ENCODE measurements around the gene ADD1. TPM values are rescaled to one million over a fixed set of nuclear protein-coding genes. Genes with fewer than 3 reads are reported as not detected.

ADD1 gene
- polyA plus RNA-seq, 1 experiment: 149 TPM

- ChIA-PET CTCF (no interaction called here), POLR2A (no interaction called here)
- no peak for DNase-seq (ENCODE audit: low read depth, low spot score)
- Histone ChIP-seq H3K4me3 (ENCODE audit: low read depth, low read length) (no peak overlapping the region), H3K9me3 (ENCODE audit: control insufficient read depth, insufficient read depth, low read length) (no peaks in the 10 kb centered on the region), H3K27ac (ENCODE audit: low read depth, low read length) (no peak overlapping the region), H3K27me3 (ENCODE audit: control insufficient read depth, insufficient read depth, low read length) (no peaks in the 10 kb centered on the region)
- no peak for TF ChIP-seq CTCF (IDR thresholded peaks at IDR 0.05; ENCODE audit: low read depth, low read length)
Measured at GRCh38 chr4:2901186-2901585, 57.5 kb downstream of the ADD1 start.

- Histone ChIP-seq H3K9me3 (ENCODE audit: control insufficient read depth, insufficient read depth, low read length) (no peaks in the 10 kb centered on the region), H3K4me3 (ENCODE audit: low read depth, low read length) (no peak overlapping the region), H3K27ac (ENCODE audit: low read depth, low read length) (no peak overlapping the region), H3K27me3 (ENCODE audit: control insufficient read depth, insufficient read depth, low read length) (no peaks in the 10 kb centered on the region)
- no peak for DNase-seq (ENCODE audit: low read depth, low spot score)
- POLR2A ChIA-PET: no interaction called here
- no peak for TF ChIP-seq CTCF (IDR thresholded peaks at IDR 0.05; ENCODE audit: low read depth, low read length)
- CTCF ChIA-PET: no interaction called here
Measured at GRCh38 chr4:2902126-2902525, 58.5 kb downstream of the ADD1 start.

- TF ChIP-seq CTCF (IDR thresholded peaks at IDR 0.05; ENCODE audit: low read depth, low read length): no peak
- Histone ChIP-seq H3K27ac (ENCODE audit: low read depth, low read length) (no peak overlapping the region), H3K9me3 (ENCODE audit: control insufficient read depth, insufficient read depth, low read length) (no peaks in the 10 kb centered on the region), H3K27me3 (ENCODE audit: control insufficient read depth, insufficient read depth, low read length) (no peaks in the 10 kb centered on the region), H3K4me3 (ENCODE audit: low read depth, low read length) (no peak overlapping the region)
- ChIA-PET POLR2A (no interaction called here), CTCF (no interaction called here)
- no peak for DNase-seq (ENCODE audit: low read depth, low spot score)
Measured at GRCh38 chr4:2905544-2905943, 61.9 kb downstream of the ADD1 start.

- H3K27ac ChIP-seq (ENCODE audit: low read depth, low read length): no peak overlapping the region
- no peak overlapping the region for H3K4me3 ChIP-seq (ENCODE audit: low read depth, low read length)
- no peaks in the 10 kb centered on the region for H3K9me3 ChIP-seq (ENCODE audit: control insufficient read depth, insufficient read depth, low read length)
- H3K27me3 ChIP-seq (ENCODE audit: control insufficient read depth, insufficient read depth, low read length): no peaks in the 10 kb centered on the region
- no peak for DNase-seq (ENCODE audit: low read depth, low spot score)
- no peak for TF ChIP-seq CTCF (IDR thresholded peaks at IDR 0.05; ENCODE audit: low read depth, low read length)
- ChIA-PET CTCF (interaction anchor here (0.7 kb wide), 1 partner anchor 10 kb away, joined by 4 read pairs; no protein-coding TSS in a partner anchor), POLR2A (no interaction called here)
Measured at GRCh38 chr4:2906218-2906617, 62.6 kb downstream of the ADD1 start.

GRCh38 chr4:2907226-2907625, 63.6 kb downstream of the ADD1 start:
- no peak overlapping the region for H3K4me3 ChIP-seq (ENCODE audit: low read depth, low read length)
- H3K27ac ChIP-seq (ENCODE audit: low read depth, low read length): no peak overlapping the region
- ChIA-PET POLR2A (no interaction called here), CTCF (no interaction called here)
- no peak for TF ChIP-seq CTCF (IDR thresholded peaks at IDR 0.05; ENCODE audit: low read depth, low read length)
- DNase-seq (ENCODE audit: low read depth, low spot score): no peak
- H3K27me3 ChIP-seq (ENCODE audit: control insufficient read depth, insufficient read depth, low read length): no peaks in the 10 kb centered on the region
- no peaks in the 10 kb centered on the region for H3K9me3 ChIP-seq (ENCODE audit: control insufficient read depth, insufficient read depth, low read length)
